HT1080 (cell line): ENCODE measurements around the gene SEMA6B. TPM values are rescaled to one million over a fixed set of nuclear protein-coding genes. Genes with fewer than 3 reads are reported as not detected.
A peak's percentile ranks its signal among the peaks of the same experiment; 100 is the strongest.

Experiments used
- DNase-seq: peaks from one replicate; pipeline ENCODE4 v3.0.0-alpha.2; 2015; ENCODE audit warnings: low read depth
- total RNA-seq: library from RNA; depleted of rRNA; stranded (reverse); fragments of >200 nt; shearing (Covaris generic); gene quantifications from 2 replicates; pipeline ENCODE4 v1.2.3, GENCODE V29; 2014

The SEMA6B gene
- total RNA-seq, 1 experiment from 2014 or later, result 13.9 TPM

DNA sequence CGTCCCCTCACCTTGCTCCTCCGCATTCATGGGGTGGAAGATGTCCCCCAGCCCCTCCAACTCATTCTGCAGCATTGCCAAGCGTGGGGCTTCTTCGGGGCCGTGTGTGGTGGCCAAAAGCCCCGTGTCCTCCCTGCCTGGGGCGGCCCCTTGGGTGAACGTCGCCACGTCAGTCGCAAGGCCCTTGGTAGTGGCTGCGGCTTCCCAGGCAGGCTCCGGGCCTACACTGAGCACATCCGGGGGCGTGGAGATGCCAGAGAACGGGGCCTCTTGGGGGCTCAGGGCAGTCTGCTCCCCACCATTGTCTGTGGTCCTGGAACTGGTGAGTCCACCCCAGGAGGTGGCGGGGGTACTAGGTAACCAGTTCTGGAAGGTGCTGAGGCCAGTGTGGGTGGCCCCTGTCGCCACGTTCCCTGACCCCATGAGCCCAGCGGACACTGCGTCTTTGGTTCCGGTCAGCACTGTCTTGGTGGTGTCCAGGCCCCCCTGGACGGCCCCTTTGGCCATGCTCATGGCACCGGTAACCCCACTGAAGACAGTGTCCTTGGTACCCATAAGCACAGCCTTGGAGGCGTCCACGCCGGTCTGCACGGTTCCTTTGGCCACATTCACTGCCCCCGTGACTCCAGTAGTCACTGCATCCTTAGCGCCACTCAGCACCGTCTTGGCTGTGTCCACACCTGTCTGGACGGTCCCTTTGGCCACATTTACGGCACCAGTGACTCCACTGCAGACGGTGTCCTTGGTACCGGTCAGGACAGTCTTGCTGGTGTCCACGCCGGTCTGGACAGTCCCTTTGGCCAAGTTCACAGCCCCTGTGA lies 48.8 kb downstream of the SEMA6B start:
- DNase-seq, result no peak

DNA sequence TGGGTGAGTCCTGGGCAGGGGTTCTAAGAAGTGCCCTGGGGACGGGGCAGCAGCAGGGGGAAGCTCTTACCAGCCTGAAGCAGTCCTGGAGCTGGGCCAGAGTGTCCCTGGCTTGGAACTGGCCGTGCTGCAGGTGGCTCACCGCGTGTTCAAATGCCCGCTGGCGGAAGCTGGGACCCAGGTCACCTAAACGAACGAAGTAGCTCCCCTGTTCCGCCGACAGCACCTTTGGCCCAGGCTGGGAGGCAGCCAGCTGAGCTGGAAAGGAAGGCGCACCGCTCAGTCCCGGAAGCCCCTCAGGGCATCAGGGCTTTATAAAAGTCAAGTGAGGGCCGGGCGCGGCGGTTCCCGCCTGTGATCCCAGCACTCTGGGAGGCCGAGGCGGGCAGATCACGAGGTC lies 50.8 kb downstream of the SEMA6B start:
- no peak for DNase-seq

DNA sequence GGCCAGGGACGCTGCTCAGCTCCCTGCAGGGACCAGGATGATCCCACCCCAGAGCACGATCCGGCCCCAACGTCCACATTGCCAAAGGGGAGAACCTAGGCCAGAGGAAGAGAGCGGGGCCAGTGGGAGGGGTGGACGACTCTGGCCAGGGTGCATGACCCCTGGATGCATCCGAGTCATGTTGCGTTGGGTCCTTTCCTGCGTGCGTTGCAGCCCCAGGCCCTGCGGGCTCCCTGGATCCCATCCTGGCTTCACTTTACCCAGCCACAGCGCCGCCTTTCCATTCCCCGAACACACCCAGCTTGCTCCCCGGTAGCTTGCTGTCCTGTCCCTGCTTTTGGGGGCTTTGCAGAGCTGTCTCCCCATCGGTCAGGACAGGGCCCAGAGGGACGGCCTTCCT lies 51.7 kb downstream of the SEMA6B start:
- no peak for DNase-seq

GRCh38 chr19:4507150-4507452 lies 52.4 kb downstream of the SEMA6B start:
- DNase-seq, result no peak

DNA sequence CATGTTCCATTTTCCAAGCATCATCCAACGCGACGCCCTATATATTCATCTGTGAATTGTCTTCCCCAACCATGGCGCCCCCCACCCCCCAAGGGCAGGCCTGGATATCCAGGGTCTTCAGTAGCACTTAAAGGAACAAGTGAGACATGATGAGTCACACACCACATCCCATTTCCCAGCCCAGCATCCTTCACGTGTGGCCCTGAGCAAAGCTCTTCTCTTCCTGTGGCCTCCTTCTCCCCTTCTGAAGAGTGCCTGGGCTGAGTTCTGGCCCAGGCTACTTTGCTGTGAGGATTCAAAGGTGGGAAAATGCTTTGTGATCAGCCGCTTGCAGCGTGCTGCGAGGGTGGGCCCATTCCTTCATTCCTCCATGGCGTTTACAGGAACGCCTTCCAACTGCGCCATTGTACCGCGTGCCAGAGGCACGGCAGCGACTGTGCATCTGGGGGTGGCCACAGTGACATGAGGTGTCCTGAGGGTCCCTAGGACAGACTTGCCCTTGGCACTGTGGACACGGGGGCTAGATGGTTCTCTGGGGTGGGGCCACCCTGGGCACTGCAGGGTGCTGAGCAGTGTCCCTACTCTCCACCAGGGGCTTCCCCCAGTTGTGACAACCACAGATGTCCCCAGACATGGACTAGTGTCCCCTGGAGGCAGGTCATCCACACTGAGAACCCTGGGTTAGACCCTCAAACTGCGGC lies 52.9 kb downstream of the SEMA6B start:
- DNase-seq, result peak; percentile 85

DNA sequence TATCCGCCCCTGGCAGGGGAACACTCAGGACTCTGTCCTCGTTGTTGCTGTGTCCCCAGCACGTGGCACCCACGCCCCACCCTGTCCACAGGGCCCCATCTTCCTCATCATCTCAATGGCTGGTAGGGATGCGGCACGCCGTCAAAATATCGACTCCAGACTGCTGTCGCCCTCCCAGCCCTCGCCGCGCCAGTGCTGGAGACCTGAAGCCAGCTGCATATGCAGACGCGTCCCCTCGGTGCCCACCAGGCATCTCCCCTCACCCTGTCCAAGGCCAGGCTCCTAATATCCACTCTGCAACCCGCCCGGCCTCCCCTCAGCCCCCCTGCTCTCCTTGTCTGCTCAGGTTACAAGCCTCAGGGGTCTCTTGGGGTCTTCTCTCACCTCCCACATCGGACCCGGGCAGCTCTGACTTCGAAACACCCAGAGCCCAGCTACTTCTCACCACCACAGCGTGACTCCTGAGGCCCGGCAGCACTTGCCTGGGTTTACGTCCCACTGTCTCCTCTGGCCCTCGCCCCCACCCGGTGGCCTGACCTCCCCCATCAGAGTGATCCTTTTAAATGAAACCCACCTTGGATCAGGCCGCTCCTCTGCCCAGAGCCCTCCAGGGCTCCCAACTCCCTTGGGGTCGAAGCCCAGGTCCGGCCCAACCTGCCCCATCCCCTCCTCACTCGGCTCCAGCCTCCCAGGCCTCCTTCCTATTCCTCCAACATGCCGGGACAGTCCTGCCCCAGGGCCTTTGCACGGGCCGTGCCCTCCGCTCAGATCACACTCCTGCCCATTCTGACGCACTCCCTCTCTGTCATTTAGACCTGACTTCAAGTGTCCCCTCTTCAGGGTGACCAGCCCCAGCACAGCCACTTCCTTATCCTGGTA lies 53.7 kb downstream of the SEMA6B start:
- DNase-seq, result no peak

- no peak for DNase-seq
Observed at GRCh38 chr19:4504891-4505569, 54.5 kb downstream of the SEMA6B start.

GRCh38 chr19:4504297-4504701 lies 55.2 kb downstream of the SEMA6B start:
- no peak for DNase-seq

GRCh38 chr19:4503825-4504170 lies 55.7 kb downstream of the SEMA6B start:
- no peak for DNase-seq

- DNase-seq, result no peak
Observed at GRCh38 chr19:4503132-4503824, 56.2 kb downstream of the SEMA6B start.

DNA sequence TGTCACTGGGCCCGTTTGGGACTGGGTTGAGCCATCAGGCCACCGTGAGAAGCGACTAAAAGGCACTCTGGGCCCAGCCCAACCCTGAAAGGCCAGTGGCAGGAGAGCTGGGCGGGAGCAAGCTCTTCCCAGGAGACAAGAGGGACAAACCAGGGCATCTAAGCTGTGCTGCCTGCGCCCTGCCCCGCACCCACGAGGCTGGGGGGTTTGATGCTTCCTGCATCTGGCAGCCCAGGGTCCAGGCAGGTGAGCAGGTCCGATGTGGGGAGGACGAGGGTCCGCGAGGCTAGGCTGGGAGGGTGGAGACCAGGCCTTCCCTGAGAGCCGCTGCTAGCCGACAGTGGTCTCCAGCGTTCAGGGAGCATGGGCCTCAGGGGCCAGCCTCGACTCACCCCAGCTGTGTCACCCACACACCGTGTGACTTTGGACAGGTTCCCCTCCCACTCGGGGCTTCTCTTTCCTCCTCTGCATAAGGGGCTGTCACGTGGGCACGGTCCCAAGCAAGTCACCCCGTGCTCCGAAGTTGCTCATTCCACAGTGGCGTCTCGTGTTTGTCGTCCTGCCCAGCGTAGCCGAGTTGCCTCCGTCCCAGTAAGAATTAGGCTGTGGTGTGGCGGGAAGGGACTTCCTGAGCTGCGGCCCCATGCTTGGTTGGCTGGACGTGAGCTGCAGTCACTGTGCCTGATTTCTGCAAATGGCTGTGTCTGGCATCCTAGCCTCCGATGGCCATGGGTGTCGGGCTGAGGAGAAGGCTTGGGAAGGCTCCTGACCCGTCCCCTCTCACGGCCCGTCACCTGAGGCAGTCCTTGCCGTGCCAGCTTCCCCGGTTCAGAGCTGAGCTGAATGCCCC lies 57.0 kb downstream of the SEMA6B start:
- no peak for DNase-seq

DNA sequence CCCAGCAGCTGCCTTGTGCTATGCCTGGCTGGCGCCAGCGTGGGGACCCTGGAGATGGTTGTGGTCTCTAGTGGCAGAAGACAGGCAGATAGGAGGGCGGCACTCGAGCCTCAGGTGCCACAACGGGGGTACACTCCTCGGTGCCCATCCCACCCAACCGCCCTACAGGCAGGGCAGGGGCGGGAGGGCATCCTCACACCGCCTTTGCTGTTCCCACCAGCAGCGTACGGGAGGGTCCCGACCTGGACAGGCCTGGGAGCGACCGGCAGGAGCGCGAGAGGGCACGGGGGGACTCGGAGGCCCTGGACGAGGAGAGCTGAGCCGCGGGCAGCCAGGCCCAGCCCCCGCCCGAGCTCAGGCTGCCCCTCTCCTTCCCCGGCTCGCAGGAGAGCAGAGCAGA lies 57.8 kb downstream of the SEMA6B start:
- no peak for DNase-seq

GRCh38 chr19:4500841-4501591 lies 58.5 kb downstream of the SEMA6B start:
- DNase-seq, result no peak

DNA sequence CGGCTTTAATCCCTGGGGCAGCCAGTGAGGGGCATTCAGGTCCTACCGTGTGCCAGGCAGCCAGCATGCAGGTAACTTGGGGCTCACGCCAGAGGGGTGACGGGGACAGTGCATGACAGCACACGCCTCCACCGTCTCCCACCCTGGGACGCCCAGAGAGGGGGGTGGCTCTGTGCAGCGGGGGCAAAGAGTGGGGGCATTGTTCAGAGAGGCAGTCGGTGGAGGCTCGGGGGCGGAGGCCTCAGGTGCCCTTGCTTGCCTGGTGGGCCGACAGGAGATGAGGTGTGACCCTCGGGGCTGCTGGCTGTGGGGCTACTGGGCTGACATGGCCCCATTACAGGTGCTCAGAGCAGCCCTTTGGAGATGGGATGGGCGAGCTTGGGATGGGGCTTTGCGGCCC lies 59.6 kb downstream of the SEMA6B start:
- DNase-seq, result no peak

DNA sequence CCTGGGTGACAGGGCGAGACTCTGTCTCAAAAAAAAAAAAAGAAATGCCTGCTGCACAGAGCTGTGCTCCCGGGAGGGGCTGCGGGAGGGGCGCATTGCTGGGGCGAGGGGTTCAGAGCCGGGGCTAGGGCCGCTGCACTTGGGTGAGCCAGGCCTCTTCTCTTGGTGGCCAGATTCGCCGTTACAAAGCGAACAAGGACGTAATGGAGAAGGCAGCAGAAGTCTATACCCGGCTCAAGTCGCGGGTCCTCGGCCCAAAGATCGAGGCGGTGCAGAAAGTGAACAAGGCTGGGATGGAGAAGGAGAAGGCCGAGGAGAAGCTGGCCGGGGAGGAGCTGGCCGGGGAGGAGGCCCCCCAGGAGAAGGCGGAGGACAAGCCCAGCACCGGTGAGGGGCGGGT lies 60.2 kb downstream of the SEMA6B start:
- no peak for DNase-seq

DNA sequence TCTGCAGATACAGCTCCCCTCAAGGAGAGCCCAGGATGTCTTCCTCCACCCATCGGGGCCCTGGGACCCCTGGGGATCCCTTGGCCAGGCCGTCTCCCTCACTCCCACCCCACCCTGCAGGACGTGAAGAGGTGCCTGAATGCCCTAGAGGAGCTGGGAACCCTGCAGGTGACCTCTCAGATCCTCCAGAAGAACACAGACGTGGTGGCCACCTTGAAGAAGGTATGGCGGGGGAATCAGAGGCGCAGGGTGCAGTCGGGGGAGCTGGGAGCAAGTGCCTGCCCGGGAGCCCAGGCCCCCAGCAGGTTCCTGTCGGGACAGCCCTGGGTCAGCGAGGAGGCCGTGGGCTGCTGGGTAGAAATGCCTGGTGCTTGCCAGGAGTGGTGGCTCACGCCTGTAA lies 60.8 kb downstream of the SEMA6B start:
- no peak for DNase-seq

DNA sequence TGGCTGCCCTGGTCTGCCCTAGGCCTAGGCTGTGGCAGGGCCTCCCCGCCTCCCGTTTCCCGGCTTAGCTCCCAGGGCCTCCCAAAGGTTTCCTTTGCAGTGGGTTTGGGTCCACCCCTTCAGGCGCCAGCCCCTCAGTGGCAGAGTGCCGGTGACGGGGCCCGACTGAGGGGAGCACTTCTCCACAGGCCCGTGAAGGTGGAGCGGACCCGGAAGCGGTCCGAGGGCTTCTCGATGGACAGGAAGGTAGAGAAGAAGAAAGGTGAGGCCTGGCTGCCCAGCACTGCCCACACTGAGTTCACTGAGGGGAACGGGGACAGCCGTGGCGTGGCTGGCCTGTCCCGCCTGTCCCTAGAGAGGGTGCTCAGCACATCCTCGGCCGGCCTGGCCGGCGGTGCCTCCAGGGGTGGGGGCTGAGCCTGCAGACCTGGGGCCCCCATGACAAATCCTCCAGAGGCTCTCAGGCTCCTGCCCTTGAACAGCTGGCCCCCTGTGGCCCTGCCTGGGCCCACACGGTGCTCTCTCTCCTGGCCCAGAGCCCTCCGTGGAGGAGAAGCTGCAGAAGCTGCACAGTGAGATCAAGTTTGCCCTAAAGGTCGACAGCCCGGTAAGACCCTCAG lies 61.6 kb downstream of the SEMA6B start:
- DNase-seq, result no peak

DNA sequence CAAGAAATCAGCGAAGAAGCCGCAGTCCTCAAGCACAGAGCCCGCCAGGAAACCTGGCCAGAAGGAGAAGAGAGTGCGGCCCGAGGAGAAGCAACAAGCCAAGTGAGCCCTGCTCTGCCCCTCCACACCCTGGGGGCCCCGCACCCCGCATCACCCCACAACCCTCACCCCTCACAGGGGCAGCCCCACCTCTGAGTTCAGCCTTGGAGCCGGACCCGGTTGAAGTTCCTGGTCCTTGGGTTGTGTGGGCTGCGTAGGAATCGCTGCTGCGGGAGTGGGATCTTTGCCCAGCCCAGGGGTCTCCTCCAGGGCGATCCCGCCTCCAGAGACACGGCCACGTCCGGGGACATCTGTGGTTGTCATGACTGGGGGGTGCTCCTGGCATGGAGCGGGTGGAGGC lies 63.2 kb downstream of the SEMA6B start:
- DNase-seq, result no peak

DNA sequence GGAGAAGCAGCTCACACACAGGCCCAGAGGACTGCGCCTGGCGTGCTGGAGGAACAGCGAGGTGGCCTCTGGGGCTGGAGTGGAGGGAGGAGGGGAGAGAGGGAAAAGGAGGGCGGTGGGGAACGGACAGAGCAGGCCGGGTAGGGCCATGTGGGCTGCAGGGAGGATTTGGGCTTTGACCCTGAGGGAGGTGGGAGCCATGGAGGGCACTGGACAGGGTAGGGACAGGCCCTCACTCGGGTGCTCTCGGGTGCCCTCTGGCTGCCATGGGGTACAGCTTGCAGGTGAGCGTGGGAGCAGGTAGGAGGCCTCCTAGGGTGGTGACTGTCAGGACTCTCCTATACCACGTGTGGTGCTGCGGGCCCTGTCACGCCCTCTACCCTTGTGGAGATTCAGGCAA lies 64.0 kb downstream of the SEMA6B start:
- DNase-seq, result no peak
